Endothelial cell (in vitro differentiated cells): ENCODE results near the gene FAM216B. TPM values are rescaled to one million over a fixed set of nuclear protein-coding genes. Genes with fewer than 3 reads are reported as not detected.

Experiments used
- DNase-seq: peaks from one replicate; pipeline ENCODE4 v3.0.0; 2021; ENCODE audit warnings: low spot score
- H3K27ac Mint-ChIP-seq: one replicate; pipeline ENCODE4 v1.8.0; 2021; ENCODE audit warnings: mixed read lengths, inconsistent platforms; ENCODE audit not compliant: unreplicated experiment
- H3K27me3 Mint-ChIP-seq: one replicate; pipeline ENCODE4 v1.8.0; 2021; ENCODE audit warnings: mild to moderate bottlenecking, moderate library complexity, mixed read lengths, inconsistent platforms; ENCODE audit not compliant: unreplicated experiment
- H3K36me3 Mint-ChIP-seq: one replicate; pipeline ENCODE4 v1.8.0; 2021; ENCODE audit warnings: mild to moderate bottlenecking, low read depth, mixed read lengths, inconsistent platforms; ENCODE audit not compliant: unreplicated experiment
- H3K4me1 Mint-ChIP-seq: one replicate; pipeline ENCODE4 v1.8.0; 2021; ENCODE audit warnings: mild to moderate bottlenecking, mixed read lengths, inconsistent platforms; ENCODE audit not compliant: unreplicated experiment
- H3K4me3 Mint-ChIP-seq: one replicate; pipeline ENCODE4 v1.8.0; 2021; ENCODE audit warnings: mild to moderate bottlenecking, mixed read lengths, inconsistent platforms; ENCODE audit not compliant: unreplicated experiment
- H3K9me3 Mint-ChIP-seq: one replicate; pipeline ENCODE4 v1.8.0; 2021; ENCODE audit warnings: mixed read lengths, inconsistent platforms; ENCODE audit not compliant: unreplicated experiment
- CTCF ChIP-seq: fragments of 200-600 bp; sonication (generic); IDR thresholded peaks from one replicate; pipeline ENCODE4 v1.5.0; 2021; ENCODE audit warnings: antibody characterized with exemption; ENCODE audit not compliant: unreplicated experiment
- long read RNA-seq: library from polyadenylated mRNA; unstranded; transcript quantifications from one replicate; pipeline ENCODE4 v2.0.0, GENCODE V29; 2020; ENCODE audit not compliant: unreplicated experiment
- total RNA-seq: library from RNA; stranded (reverse); fragmentation: NEBNext Ultra II Directional; extraction: Animal tissue kit (Norgen Biotek cat#: 25700); gene quantifications from one replicate; pipeline ENCODE4 v1.2.1, GENCODE V29; 2021; ENCODE audit not compliant: unreplicated experiment

FAM216B gene
- not detected for total RNA-seq
- long read RNA-seq = 0 reads

DNA sequence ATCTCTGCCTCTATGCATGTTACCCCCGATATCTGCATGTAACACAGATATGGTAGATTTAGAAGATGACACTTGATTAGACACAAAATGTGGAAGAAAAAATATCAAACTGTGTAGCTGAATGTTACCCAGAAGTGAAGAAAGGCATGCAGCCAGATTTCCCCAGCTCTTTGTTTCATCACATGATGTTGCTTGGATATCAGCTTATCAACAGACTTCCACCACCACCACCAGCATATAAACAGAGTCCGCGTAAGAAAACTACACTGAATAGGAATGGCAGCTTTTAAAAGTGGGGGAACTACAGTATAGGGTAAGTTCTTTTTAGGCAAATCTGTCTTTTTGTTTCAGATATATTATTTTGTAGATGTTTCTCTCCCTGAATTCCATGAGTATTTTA lies at the start of gene FAM216B:
FAM216B (plus strand) TSS at position 233 of the 400 bp plus-strand sequence. CDS start 2,484 bp downstream, outside the sequence.
- Mint-ChIP-seq H3K4me3 (no peak within 1 kb of the TSS), H3K4me1 (no peaks in the 10 kb centered on the region), H3K27ac (no peak within 1 kb of the TSS)

GRCh38 chr13:42732073-42732472 lies 49.3 kb upstream of the FAM216B start:
- DNase-seq = no peak
- Mint-ChIP-seq H3K4me3 (no peak overlapping the region), H3K4me1 (peaks cover 9% of the 10 kb centered on the region), H3K9me3 (no peaks in the 10 kb centered on the region), H3K36me3 (no peaks in the 10 kb centered on the region), H3K27ac (no peak overlapping the region), H3K27me3 (no peaks in the 10 kb centered on the region)
- TF ChIP-seq CTCF = no peak

More for the DNA sequence above, at the start of gene FAM216B:
- Mint-ChIP-seq H3K9me3 (no peaks in the 10 kb centered on the region), H3K36me3 (no peaks in the 10 kb centered on the region), H3K27me3 (no peaks in the 10 kb centered on the region)
- no peak for DNase-seq
- TF ChIP-seq CTCF = no peak

DNA sequence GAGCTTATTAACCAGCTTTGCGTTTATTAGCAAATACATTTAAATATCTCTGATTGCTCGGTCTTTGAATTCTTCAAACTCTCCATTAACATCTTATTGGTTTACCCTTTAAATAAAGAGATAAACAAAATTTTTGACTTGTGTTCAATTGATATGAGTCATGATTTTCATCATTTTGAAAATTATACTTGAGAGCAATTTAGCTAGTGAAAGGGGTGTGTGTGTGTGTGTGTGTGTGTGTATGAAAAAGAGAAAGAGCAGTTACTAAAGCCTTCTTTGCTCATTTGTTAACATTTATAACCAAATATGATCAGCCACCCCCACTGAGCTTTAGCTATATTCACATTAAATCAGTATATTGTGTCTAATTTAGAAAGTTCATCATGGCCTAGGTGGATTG lies 48.3 kb upstream of the FAM216B start:
- Mint-ChIP-seq H3K4me3 (no peak overlapping the region), H3K4me1 (peaks cover 9% of the 10 kb centered on the region), H3K27ac (no peak overlapping the region), H3K9me3 (no peaks in the 10 kb centered on the region), H3K27me3 (no peaks in the 10 kb centered on the region), H3K36me3 (no peaks in the 10 kb centered on the region)
- DNase-seq = no peak
- TF ChIP-seq CTCF = no peak

GRCh38 chr13:42735010-42735409 lies 46.4 kb upstream of the FAM216B start:
- H3K27ac Mint-ChIP-seq = no peak overlapping the region
- no peak for DNase-seq
- no peaks in the 10 kb centered on the region for H3K36me3 Mint-ChIP-seq
- H3K9me3 Mint-ChIP-seq = no peaks in the 10 kb centered on the region
- H3K4me1 Mint-ChIP-seq = peaks cover 9% of the 10 kb centered on the region
- no peaks in the 10 kb centered on the region for H3K27me3 Mint-ChIP-seq
- no peak overlapping the region for H3K4me3 Mint-ChIP-seq
- no peak for TF ChIP-seq CTCF

- TF ChIP-seq CTCF = no peak
- H3K4me1 Mint-ChIP-seq = peaks cover 2% of the 10 kb centered on the region
- DNase-seq = no peak
These were observed 40.6 kb upstream of the FAM216B start for GRCh38 chr13:42740753-42741152.

More at GRCh38 chr13:42740753-42741152, 40.6 kb upstream of the FAM216B start:
- no peaks in the 10 kb centered on the region for H3K9me3 Mint-ChIP-seq
- no peak overlapping the region for H3K4me3 Mint-ChIP-seq
- no peaks in the 10 kb centered on the region for H3K27me3 Mint-ChIP-seq
- H3K36me3 Mint-ChIP-seq = no peaks in the 10 kb centered on the region
- no peak overlapping the region for H3K27ac Mint-ChIP-seq
